Activated naive CD4-positive, alpha-beta T cell treated with anti-CD3 and anti-CD28 coated beads, Interleukin-2, amount 50 U/mL, for 72 hours (primary cell): ENCODE data around the gene PSMG3. TPM values are rescaled to one million over a fixed set of nuclear protein-coding genes. Genes with fewer than 3 reads are reported as not detected.

Experiments used
- ATAC-seq, 2 donors: fragments of 150-1000 bp; cut with Tn5 transposase; 2 replicates each; pipeline ENCODE4 v1.10.0; 2021; ENCODE audit warnings: mild to moderate bottlenecking in 2 of 2, moderate library complexity in 2 of 2
- DNase-seq, 2 donors: peaks; one replicate each; pipeline ENCODE4 v3.0.0; 2021 to 2022; ENCODE audit warnings: low spot score in 2 of 2
- H3K27ac Mint-ChIP-seq, 2 donors: one replicate each; pipeline ENCODE4 v1.8.0; 2022; ENCODE audit warnings: mild to moderate bottlenecking in 2 of 2, mixed read lengths in 2 of 2
- H3K36me3 Mint-ChIP-seq, 2 donors: one replicate each; pipeline ENCODE4 v1.8.0; 2022; ENCODE audit warnings: mixed read lengths in 2 of 2
- H3K9me3 Mint-ChIP-seq, 2 donors: one replicate each; pipeline ENCODE4 v1.8.0; 2022; ENCODE audit warnings: mixed read lengths in 2 of 2
- total RNA-seq, 2 donors: library from RNA; stranded (reverse); gene quantifications; one replicate each; pipeline ENCODE4 v1.2.3, GENCODE V29; 2022

Gene PSMG3
- total RNA-seq, 2 donors from 2014 or later = 26.8 to 36.4 TPM

DNA sequence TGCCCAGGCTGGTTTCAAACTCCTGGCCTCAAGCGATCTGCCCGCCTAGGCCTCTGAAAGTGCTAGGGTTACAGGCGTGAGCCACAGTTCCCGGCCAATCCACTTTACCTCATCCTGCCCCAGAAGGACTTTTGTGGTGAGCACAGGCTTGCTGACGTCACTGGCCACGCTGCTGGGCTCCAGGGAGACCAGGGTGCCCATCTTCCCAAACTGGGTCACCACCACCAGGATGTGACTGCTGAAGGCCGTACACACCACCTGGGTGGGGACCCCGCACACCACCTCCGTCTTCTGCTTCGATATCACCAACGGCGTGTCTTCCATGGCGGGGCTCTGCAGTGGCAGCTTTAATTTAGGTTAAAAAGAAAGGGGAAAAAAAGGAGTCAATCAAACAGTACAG is 816 bp downstream of the PSMG3 start:
- peaks cover 8 to 18% of the 10 kb centered on the region in 2 donors for H3K36me3 Mint-ChIP-seq
- peak in 1 of 2 donors; percentile 79 for DNase-seq
- ATAC-seq = peak in 1 of 2 donors; percentile 48

DNA sequence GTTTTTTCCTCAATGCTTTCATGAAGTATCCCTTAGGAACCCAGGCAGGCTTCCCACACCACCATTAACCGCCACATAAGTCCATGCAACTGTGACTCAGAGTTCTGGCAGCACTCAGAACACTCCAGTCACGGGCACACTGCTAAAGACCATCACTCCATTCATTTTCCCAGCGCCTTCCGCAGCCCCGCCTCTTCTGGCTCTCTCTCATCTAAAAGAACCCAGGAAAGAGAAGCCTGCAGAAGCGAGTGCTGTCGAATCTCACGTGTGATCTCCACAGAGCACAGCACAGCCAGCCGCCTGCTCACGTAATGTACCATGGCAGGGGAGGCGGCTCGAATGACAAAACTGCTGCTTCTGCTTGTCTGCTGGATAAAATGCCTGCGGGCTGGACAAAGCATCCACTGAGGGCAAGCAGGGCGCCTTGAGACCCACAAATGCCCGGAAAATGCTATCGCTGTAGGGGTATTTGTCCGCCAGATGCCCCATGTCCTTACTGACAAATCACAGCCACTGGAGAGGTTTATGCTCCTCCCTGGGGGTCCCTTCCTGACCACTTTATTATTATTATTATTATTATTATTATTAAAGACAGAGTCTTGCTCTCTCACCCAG is 1.8 kb downstream of the PSMG3 start:
- no peak for DNase-seq
- ATAC-seq = no peak
- peak overlapping the region; percentile 68 to 90 for H3K27ac Mint-ChIP-seq
- H3K36me3 Mint-ChIP-seq = peaks cover 8 to 18% of the 10 kb centered on the region in 2 donors
- no peaks in the 10 kb centered on the region for H3K9me3 Mint-ChIP-seq

More for the DNA sequence above, 816 bp downstream of the PSMG3 start:
- Mint-ChIP-seq H3K9me3 (no peaks in the 10 kb centered on the region), H3K27ac (peak overlapping the region; percentile 90 to 92)

DNA sequence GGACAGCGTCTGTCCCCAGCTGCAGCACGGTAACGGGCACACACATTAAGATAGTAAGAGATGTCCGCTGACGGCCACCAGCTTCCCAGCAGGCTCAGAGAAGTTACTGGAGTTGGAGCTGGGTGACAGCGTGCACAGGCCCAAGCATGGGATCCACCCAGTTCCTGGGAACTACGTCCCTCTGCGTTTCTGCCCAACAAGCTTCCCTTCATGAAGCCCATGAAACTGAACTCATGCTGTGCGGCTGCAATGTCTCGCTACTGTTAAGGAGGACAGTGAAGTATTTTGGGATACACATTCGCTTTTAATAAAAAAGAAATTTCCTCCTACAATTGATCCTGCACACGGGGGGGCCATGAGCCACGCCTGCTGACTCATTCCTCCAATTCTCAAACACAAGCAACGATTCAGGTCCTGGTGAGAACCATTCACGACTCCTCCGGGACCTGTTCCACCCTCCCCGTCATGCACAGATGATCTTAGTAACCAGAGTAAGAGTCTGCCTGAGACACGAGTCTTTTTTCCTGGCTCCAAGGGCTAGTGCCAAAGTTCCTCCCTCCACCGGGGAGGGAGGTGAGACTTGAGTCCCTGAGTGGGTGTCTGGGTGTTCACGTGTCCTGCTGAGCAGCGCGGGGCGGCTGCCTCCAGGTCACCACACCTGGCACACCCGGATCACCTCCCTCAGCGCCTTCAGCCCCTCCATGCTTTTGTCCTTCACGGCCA is 2.6 kb downstream of the PSMG3 start:
- no peaks in the 10 kb centered on the region for H3K9me3 Mint-ChIP-seq
- H3K27ac Mint-ChIP-seq = peak overlapping the region; percentile 3 to 68
- DNase-seq (no peak), ATAC-seq (no peak)
- peaks cover 8 to 18% of the 10 kb centered on the region in 2 donors for H3K36me3 Mint-ChIP-seq

DNA sequence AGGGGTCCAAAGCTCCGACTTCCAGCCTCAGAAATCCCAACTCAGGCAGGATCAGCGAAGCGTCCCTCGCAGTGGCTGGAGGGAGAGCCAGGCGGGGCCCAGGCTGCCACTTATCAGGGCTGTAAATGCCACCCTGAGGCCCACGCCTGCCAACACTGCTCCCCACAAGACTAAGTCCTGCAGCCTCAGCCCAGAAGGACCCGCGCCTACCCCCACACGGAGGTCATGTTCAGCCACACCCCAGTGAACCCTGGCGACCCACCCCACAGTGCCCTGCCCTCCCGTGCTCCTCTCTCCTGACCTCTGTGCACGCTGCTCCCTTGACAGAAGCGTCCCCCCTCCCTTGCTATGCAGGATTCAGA is 3.2 kb downstream of the PSMG3 start:
- no peak for ATAC-seq
- H3K36me3 Mint-ChIP-seq = peaks cover 8 to 18% of the 10 kb centered on the region in 2 donors
- no peak for DNase-seq
- no peaks in the 10 kb centered on the region for H3K9me3 Mint-ChIP-seq
- H3K27ac Mint-ChIP-seq = peak overlapping the region in 1 of 2 donors; percentile 3

DNA sequence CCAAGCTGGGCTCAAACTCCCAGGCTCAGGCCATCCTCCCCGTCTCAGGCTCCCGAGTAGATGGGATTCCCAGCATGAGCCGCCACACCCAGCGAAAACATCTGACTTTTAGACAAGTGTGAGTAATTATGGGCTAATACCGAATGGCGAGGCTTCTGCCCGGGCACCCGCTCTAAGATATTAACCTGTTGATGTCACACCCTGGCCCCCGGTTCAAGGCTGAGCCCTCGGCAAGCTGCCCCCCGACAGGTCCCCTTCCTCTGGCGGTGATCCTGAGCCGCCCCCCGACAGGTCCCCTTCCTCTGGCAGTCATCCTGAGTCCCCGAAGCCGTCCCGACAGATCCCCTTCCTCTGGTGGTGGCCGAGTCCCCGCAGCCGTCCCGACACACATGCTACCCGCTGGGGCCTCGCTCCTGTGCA is 5.2 kb downstream of the PSMG3 start:
- ATAC-seq = no peak
- H3K9me3 Mint-ChIP-seq = no peaks in the 10 kb centered on the region
- peaks cover 8 to 18% of the 10 kb centered on the region in 2 donors for H3K36me3 Mint-ChIP-seq
- H3K27ac Mint-ChIP-seq = no peak overlapping the region
- no peak for DNase-seq

DNA sequence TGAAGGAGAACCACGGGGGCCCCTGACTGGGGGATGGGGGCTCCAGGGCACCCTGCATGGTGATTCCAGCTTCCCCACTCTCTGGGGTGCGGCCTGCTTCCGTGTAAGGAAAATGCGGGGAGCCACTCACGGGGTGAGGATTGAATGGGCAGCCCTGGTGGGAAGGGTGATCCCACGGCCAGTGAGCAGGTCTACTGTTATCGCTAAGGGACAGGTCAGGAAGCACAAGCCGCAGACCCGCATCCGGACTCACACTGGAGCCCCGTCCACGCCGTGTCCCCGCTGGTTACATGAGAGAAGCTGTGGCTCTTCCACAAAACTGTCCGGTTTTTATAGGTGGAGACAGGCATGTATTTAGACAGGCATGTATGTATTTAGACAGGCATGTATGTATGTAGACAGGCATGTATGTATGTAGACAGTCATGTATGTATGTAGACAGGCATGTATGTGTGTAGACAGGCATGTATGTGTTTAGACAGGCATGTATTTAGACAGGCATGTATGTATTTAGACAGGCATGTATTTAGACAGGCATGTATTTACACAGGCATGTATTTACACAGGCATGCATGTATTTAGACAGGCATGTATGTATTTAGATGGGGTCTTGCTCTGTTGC is 5.7 kb downstream of the PSMG3 start:
- Mint-ChIP-seq H3K36me3 (peaks cover 6 to 15% of the 10 kb centered on the region in 2 donors), H3K27ac (no peak overlapping the region), H3K9me3 (no peaks in the 10 kb centered on the region)
- DNase-seq (no peak), ATAC-seq (no peak)

DNA sequence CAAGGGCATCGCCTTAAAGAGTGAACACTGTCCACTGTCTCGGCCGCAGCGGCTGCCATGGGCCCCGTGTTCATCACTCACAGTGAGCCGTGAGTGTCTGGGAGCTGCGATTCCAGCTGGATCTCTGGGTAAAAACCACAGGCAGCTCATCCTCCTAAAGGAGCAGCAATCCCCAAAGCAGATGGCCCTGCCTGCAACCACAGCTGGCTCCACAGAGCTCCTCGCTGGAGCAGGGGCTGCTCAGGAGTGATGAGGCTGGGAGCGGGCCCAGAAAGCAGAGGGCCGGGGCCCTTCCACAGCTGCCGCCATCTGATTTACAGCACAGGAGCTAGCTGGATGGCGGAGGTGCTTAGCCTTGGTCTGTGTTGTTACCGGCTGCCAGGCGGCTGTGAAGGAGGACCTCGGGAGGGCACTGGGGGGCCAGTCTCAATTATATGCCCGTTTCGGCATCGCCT is 7.2 kb downstream of the PSMG3 start:
- Mint-ChIP-seq H3K9me3 (no peaks in the 10 kb centered on the region), H3K36me3 (peaks cover 0 to 10% of the 10 kb centered on the region in 2 donors), H3K27ac (no peak overlapping the region)
- no peak for ATAC-seq
- DNase-seq = no peak

DNA sequence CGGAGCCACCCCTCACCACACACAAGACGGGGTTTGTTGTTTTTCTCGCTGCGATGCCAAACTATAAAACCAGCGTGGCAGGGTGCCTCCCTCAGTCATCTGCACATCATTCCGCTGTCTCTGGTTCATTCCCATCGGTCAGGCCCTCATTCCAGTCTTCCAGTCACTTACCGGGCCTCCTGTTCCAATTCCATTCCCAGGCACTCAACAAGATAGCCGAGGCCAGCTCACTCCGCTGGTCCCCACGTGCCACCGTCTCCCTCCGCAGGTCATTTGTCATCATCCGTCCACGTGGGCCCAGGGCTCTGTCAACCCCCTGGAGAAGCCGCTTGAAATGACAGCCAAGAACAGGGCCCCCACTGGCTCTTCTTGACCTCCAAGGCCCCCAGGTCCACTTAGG is 7.7 kb downstream of the PSMG3 start:
- DNase-seq = no peak
- peaks cover 0 to 5% of the 10 kb centered on the region in 2 donors for H3K36me3 Mint-ChIP-seq
- H3K9me3 Mint-ChIP-seq = no peaks in the 10 kb centered on the region

DNA sequence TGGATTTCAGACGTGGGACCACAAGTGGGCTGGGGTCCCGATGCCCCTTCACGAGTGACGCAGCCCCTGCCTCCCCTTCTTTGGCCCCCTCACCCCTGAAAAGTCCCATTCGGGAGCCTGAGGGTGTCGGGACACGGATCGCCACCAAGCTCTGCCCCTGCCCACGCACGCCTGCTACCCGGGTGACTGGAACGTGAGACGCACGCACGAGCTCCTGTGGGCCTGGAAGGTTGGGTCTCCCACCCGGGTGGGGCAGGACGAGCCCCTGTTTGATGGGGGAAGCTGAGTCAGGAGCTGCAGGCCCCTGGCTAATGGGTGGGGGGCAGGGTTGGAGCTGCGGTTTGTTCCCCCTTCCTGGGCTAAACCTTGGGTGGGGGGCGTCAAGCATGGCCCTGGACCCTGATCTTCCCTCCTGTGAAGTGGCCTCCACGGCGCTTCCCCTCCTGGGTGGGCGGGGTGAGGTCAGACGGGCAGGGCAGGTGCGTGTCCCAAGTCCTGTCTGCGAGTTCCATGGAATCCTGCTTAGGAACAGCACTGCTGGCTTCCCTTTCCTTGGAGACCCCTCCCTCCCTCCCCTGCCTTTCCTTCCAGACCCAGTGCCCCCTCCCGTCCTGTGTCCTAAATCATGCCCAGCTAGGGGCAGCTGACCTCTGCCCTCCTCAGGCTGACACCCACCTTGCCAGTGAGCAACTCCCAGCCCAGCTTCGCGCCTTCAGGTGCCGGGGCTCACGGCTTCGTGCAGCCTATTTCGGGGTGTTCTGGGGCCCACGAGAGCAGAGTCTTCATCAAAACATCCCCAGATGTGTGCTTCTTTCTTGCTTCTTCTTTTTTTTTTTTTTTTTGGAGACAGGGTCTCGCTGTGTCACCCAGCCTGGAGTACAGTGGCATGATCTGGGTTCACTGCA is 8.5 kb downstream of the PSMG3 start:
- DNase-seq = no peak
- H3K36me3 Mint-ChIP-seq = no peaks in the 10 kb centered on the region
- H3K9me3 Mint-ChIP-seq = no peaks in the 10 kb centered on the region
- no peak overlapping the region for H3K27ac Mint-ChIP-seq
- ATAC-seq = no peak

More for the DNA sequence above, 7.7 kb downstream of the PSMG3 start:
- no peak for ATAC-seq
- H3K27ac Mint-ChIP-seq = no peak overlapping the region

DNA sequence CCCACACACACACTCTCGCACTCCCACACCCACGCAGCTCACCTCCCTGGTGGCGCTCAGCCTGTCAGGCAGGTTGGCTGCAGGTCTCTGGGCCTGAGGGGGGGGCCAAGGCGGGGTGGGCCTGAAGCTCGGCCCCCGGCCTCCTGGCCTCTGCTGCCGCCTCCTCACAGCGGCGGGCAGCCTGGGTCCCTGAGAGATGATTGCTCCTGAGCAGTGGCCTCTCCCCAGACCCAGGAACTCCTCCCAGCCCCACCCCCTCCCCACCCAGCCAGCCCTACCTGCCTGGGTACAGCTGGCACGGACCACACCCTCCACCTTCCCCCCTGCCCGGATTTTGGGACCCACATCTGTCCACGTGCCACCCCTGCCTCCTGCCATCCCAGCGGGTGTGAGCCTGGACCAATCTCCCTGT is 9.2 kb downstream of the PSMG3 start:
- no peaks in the 10 kb centered on the region for H3K9me3 Mint-ChIP-seq

DNA sequence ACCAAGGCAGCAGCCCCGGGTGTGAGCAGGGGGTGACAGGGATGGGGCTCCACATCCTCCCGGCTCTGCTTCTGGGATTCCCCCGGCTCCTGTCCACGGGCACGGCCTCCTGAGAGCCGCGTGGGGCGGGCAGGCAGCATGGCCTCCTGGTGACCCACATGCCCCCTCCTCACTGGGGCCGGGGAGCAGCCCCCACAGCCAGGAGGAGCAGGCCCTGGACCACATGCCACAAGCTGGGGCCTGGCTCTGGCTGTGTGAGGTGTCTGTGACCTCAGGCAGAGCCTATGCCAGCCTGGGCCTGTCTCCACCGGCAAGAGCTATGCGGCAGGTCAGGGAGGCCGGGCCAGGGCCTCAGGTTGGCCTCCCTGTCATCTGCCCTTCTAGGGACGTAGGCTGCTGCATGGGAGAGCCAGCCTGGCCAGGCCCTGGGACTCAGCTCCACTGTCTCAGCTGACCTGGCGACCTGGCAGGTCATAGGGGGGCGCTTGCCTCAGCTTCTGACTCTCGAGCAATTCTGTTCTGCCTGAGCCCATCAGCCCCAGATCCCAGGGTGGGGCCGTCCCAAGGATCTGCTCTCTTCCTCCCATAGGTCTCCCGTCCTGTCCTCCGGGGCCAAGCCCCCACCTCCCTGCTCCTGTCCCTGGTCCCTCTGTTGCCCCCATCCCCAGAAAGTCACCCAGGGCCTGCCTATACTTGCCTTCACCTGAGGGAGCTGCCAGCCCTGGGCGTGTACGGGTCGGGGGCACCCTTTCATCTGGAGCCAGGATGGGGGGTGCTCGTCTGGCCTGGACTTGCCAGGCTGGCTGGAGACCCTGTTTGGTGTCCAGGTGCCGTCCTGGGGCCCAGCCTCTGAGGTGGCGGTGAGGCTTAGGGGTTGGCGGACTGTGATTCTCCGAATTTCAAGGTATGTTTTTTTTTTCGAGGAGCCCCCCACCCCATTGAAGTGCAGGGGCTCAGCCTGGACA is 9.9 kb downstream of the PSMG3 start:
- DNase-seq (no peak), ATAC-seq (no peak)
- Mint-ChIP-seq H3K27ac (no peak overlapping the region), H3K36me3 (no peaks in the 10 kb centered on the region), H3K9me3 (no peaks in the 10 kb centered on the region)

More for the DNA sequence above, 9.2 kb downstream of the PSMG3 start:
- Mint-ChIP-seq H3K36me3 (no peaks in the 10 kb centered on the region), H3K27ac (no peak overlapping the region)
- ATAC-seq (no peak), DNase-seq (no peak)

DNA sequence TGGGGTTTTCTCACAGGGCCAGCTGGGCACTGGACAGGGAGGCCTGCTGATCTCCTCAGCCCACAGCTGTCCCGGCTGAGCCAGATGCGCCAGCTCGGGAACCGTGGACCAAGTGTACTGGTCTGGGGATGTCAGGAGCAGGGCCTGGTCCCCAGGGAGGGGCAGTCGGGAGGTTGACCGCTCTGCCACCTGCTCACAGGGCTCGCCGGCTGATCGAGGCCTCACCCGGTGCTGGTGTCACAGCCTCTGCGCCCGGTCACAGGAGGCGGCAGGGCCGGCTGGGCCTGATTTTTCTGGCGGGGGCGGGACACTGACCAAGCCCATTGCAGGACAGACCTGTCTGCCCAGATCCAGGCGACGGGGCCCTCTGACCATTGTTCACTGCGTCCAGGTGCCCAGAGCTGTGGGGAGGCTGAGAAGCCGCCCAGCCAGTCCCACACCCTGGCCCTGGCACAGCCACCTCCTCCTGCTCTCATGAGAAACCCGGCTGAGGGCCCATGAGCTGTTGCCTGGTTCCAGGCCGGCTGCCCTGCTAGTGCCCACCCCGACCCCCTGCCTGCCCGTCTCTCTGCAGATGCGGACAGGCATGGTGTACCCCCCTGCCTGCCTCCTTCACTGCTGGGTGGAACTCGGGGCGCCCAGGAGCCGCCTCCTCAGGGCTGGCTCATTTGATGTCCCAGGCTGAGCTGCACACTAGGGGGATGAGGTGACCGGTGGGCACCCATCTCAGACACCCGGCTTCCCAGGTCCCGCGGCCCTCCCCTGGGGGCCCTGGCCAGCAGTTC is 10.8 kb downstream of the PSMG3 start:
- Mint-ChIP-seq H3K9me3 (no peaks in the 10 kb centered on the region), H3K36me3 (no peaks in the 10 kb centered on the region), H3K27ac (no peak overlapping the region)
- no peak for DNase-seq
- no peak for ATAC-seq

DNA sequence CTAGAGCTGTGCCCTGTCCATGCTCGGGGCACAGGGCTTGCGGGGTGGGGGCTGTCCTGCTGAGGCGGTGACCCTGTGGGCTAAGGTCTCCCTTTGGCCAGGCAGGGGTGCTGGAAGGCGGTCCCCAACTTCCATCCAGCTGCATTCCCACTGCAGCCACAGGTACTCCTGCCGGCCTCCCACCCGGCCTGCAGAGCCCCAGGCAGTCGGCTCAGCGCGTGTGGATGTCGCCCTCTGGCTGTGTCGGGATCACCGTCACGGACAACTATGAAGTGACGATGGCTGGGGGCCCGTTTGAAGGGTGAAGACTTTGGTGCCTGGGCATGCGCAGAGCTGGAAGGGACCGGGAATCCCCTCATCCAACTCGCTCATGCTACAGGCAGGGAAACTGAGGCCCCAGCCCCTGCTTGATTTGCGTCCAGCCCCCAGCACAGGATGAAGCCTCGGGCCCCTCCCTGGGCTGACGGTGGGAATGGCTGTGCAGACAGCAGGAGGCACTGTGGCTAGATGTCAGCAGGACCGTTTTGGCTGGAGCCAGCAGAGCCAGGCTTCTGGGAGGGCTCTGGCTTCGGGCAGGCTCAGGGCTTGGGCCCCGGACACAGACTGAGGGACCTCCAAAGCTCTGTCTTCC is 11.5 kb downstream of the PSMG3 start:
- DNase-seq (no peak), ATAC-seq (no peak)
- no peaks in the 10 kb centered on the region for H3K36me3 Mint-ChIP-seq

DNA sequence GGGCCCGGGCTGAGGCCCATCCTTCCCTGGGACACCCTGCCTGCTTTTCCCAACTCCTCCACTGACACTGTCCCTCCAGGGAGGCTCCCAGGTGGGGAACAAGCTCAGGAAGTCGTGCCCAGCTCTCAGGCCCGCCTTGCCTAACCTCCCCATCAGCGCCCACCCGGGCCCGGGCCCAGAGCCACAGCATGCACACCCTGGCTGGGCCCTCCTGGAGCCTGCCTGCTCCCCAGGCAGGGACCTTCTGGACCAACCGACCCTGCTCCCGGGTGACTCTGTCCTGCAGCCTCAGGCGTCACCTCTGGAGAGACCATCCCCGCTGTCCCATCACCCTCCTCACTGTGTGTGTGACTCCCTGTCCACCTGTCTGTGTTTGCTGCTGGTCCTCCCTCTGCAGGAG is 12.1 kb downstream of the PSMG3 start:
- H3K27ac Mint-ChIP-seq = peak overlapping the region; percentile 44 to 61
- DNase-seq = no peak
- no peaks in the 10 kb centered on the region for H3K9me3 Mint-ChIP-seq
- no peaks in the 10 kb centered on the region for H3K36me3 Mint-ChIP-seq
- ATAC-seq = no peak

More for the DNA sequence above, 11.5 kb downstream of the PSMG3 start:
- no peaks in the 10 kb centered on the region for H3K9me3 Mint-ChIP-seq
- H3K27ac Mint-ChIP-seq = peak overlapping the region; percentile 44 to 61

DNA sequence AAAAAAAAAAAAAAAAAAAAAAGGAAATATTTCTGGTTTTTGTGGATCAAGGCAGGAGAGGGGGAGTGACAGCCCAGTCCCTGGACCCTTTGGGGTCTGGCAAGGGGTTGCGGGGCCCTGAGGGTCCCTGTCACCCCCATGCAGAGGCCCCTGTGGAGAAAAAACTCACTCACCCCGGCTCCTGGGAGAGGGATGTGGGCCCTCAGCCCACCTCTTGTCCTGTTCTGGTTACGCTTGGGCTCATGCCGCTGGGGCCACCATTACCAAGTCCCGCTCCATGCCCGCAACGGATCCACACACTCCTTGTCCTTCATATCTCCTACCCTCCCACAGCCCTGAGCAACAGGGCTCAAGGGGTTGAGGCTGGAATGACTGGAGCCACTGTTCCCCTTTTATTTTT is 12.8 kb downstream of the PSMG3 start:
- ATAC-seq (no peak), DNase-seq (no peak)
- no peaks in the 10 kb centered on the region for H3K36me3 Mint-ChIP-seq
- no peak overlapping the region for H3K27ac Mint-ChIP-seq
- no peaks in the 10 kb centered on the region for H3K9me3 Mint-ChIP-seq
